ENCODE measurements around the gene SART3.

Gene SART3, protein sequence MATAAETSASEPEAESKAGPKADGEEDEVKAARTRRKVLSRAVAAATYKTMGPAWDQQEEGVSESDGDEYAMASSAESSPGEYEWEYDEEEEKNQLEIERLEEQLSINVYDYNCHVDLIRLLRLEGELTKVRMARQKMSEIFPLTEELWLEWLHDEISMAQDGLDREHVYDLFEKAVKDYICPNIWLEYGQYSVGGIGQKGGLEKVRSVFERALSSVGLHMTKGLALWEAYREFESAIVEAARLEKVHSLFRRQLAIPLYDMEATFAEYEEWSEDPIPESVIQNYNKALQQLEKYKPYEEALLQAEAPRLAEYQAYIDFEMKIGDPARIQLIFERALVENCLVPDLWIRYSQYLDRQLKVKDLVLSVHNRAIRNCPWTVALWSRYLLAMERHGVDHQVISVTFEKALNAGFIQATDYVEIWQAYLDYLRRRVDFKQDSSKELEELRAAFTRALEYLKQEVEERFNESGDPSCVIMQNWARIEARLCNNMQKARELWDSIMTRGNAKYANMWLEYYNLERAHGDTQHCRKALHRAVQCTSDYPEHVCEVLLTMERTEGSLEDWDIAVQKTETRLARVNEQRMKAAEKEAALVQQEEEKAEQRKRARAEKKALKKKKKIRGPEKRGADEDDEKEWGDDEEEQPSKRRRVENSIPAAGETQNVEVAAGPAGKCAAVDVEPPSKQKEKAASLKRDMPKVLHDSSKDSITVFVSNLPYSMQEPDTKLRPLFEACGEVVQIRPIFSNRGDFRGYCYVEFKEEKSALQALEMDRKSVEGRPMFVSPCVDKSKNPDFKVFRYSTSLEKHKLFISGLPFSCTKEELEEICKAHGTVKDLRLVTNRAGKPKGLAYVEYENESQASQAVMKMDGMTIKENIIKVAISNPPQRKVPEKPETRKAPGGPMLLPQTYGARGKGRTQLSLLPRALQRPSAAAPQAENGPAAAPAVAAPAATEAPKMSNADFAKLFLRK

DNA sequence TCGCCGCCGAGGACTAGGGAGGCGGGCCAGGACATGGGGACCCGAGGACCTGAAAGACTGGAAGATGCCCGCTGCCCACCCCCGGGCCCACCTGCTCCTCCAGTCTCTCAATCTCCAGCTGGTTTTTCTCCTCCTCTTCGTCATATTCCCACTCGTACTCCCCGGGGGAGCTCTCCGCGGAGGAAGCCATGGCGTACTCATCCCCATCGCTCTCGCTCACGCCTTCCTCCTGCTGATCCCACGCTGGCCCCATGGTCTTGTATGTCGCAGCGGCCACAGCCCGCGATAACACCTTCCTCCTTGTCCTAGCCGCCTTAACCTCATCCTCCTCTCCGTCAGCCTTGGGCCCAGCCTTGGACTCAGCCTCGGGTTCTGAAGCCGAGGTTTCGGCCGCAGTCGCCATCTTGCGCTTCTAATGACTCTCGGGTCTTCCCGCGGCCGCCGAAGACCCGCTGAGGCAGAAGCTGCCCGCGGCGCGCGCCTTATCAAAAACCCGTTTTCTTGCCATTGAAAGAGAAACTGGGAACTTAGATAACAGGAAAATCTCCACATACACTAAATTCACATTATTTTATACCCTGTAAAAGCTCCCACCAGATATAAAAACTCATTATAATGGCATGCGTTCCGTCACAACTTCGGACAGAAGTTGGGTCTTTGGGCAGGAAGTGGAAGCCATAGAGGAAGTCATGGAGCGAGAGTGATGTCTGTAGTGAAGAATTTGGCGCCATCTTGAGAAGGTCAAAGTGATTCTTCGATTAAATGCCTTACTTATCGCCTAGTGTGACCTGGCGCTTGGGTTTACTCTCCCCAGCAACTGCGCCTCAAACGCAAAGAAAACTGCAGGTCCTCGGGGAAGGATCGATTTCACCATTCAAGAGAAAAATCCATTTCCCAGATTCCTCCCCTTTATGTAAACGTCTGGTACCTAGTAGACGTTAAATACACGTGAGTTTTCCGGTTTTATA lies at the start of gene SART3:
SART3 (minus strand) TSS at position 422 of the 968 bp plus-strand sequence; CDS start at position 403, 19 bp downstream.
- TF ChIP-seq, protein P1, sequence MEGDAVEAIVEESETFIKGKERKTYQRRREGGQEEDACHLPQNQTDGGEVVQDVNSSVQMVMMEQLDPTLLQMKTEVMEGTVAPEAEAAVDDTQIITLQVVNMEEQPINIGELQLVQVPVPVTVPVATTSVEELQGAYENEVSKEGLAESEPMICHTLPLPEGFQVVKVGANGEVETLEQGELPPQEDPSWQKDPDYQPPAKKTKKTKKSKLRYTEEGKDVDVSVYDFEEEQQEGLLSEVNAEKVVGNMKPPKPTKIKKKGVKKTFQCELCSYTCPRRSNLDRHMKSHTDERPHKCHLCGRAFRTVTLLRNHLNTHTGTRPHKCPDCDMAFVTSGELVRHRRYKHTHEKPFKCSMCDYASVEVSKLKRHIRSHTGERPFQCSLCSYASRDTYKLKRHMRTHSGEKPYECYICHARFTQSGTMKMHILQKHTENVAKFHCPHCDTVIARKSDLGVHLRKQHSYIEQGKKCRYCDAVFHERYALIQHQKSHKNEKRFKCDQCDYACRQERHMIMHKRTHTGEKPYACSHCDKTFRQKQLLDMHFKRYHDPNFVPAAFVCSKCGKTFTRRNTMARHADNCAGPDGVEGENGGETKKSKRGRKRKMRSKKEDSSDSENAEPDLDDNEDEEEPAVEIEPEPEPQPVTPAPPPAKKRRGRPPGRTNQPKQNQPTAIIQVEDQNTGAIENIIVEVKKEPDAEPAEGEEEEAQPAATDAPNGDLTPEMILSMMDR (IDR thresholded peaks at IDR 0.05): no peak

DNA sequence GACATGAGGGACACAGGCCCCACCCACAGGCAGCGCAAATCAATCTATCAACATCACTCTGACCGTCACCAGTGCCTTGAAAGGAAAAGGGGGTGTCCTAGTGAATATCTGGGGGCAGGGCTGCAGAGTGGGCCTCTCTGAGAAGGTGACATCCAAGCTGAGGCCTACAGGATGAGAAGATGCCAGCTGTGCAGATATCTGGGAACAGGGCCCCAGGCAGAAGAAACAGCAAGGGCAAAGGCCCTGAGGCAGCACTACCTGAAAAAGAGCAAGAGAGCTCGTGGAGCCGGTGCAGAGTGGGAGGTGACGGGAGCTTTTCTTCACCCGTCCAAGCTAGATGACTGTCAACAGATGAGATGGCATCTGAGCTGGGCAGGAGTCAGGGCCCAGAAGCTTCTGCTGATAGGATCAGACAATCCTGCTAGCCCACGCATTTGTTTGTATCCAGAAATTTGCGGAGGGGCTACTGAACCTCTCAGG lies 49.4 kb upstream of the SART3 start:
- TF ChIP-seq, protein P1 (IDR thresholded peaks at IDR 0.05): no peak

DNA sequence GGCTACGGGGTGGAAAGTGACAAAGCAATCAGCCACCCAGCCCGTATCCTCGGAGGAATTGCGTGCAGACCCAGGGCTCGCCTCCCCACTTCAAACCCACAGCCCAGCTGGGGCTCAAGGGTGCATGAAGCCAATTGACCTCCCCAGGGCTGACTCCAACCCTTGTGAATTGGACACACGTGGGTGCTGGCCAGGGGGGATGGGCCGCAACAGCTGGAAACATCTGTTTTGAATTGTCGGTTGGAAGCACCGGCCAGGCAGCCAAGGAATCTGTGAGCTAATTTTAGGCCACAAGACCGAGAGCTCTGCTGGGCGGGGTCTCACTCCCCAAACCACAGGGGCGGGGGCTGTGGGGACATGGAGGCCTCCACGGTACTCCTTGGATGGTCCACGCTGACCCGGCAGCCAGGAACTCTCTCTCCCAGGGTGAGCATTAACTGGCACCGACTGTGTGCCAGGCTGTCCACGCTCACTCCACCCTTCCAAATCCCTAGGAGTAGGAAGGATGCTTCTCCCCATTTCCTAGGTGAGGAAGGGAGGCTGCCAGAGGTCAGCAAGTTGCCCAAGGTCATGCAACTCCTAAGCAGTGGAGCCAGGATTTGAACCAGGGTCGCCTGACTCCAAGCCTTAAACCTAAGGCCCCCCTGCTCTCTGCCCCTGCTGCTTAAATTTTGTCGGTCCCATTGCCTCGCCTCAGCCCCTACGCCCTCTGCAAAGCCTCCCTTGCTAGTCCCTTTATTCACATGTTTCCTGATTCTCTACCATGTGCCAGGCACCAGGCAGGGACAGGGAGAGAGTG lies 48.8 kb upstream of the SART3 start:
- TF ChIP-seq, protein P1 (IDR thresholded peaks at IDR 0.05): no peak

DNA sequence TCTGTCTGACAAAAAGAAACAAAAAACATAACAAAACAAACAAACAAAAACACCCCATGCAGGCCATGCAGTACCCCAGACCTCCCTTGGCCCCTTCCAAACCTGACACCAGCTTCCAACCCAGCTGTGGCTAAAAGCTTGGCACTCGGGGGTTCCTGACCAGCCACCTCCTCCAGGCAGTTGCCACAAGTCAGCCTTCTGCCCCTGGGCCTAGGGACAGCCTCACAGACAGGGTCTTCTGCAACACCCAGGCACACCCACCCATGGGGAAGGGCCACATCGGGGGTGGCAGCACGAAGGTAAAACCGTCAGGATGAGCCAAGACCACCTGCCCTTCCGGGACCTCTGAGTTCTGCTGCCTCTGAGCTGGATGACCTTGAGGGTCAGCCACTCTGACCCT lies 47.6 kb upstream of the SART3 start:
- TF ChIP-seq, protein P1 (IDR thresholded peaks at IDR 0.05): no peak

DNA sequence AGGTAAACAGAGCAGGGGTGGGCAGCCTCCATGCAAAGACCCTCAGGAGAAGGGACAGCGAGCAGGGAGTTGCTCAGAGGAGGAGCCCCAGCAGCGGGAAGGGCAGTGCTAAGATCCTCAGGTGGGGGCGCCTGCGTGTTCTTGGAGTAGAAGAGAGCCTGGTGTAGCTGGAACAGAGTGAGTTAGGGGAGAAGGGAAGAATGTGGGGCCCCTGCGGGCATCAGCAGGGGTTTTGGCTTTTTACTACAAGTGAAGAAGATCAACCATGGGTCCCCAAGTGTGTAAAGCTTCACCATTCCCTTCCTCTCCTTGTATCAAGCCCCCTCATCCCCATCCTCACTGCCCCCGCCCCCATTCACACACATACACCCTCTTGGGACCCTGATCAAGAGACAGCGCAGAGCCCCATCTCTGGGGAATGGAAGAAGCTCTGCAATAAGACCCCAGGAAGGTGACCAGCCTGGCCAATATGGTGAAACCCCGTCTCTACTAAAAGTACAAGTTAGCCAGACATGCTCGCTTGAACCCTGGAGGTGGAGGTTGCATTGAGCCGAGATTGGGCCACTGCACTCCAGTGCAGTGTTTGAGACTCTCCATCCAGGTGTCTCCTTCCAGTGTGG lies 47.1 kb upstream of the SART3 start:
- TF ChIP-seq, protein P1 (IDR thresholded peaks at IDR 0.05): no peak

DNA sequence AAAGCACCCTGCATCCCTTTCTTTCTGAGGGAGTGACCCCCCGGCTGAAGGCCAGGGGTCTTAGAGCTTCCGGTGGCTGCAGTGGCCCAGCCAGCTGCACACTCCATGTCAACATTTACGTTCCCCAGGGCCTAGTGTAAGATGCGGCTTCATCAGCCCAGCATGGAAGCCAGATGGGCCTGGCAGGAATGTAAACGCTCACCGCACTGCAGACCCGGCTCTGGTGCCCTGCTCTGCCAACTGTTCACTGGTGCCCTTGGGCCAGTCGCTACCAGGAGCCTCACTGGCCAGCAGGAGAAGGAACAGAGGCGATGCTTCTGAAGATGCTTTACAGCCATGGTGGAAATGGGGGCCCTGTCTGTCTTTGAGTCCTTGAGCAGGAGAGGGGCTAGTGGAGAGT lies 45.5 kb upstream of the SART3 start:
- TF ChIP-seq, protein P1 (IDR thresholded peaks at IDR 0.05): no peak

Measured in LNCAP (cell line).